Kidney epithelial cell (primary cell): ENCODE results near the gene SLC6A3. TPM values are rescaled to one million over a fixed set of nuclear protein-coding genes. Genes with fewer than 3 reads are reported as not detected.

ENCODE experiments used
- DNase-seq: peaks from one replicate; pipeline ENCODE4 v3.0.0-alpha.2; 2010; ENCODE audit warnings: low read depth
- H3K27me3 ChIP-seq: 2 replicates; pipeline ENCODE4 v1.6.0; 2011; ENCODE audit warnings: low read length; ENCODE audit not compliant: control insufficient read depth, insufficient read depth
- H3K36me3 ChIP-seq: 2 replicates; pipeline ENCODE4 v1.5.1; 2011; ENCODE audit warnings: low read length; ENCODE audit not compliant: control insufficient read depth, insufficient read depth
- H3K4me3 ChIP-seq: 2 replicates; pipeline ENCODE4 v1.5.1; 2011; ENCODE audit warnings: low read depth, mild to moderate bottlenecking, control low read depth, low read length
- CTCF ChIP-seq: IDR thresholded peaks from 2 replicates; pipeline ENCODE4 v1.5.1; 2011; ENCODE audit warnings: mild to moderate bottlenecking, moderate library complexity, low read length, control low read depth, inconsistent platforms; ENCODE audit not compliant: insufficient read depth, poor library complexity, severe bottlenecking
- total RNA-seq: library from RNA; depleted of rRNA; stranded (reverse); fragments of >200 nt; gene quantifications from 2 replicates; pipeline ENCODE4 v1.2.3, GENCODE V29; 2015

SLC6A3 gene
- total RNA-seq, 1 donor from 2014 or later, result not detected

- Histone ChIP-seq H3K36me3 (no peaks in the 10 kb centered on the region), H3K4me3 (peak overlapping the region; percentile 44), H3K27me3 (peaks cover 40% of the 10 kb centered on the region)
- TF ChIP-seq CTCF, result no peak
- DNase-seq, result no peak
Observed at GRCh38 chr5:1386274-1386717, 58.9 kb downstream of the SLC6A3 start.

GRCh38 chr5:1385395-1386273 lies 59.6 kb downstream of the SLC6A3 start:
- no peaks in the 10 kb centered on the region for H3K36me3 ChIP-seq
- DNase-seq, result peak; percentile 12
- H3K27me3 ChIP-seq, result peaks cover 45% of the 10 kb centered on the region
- H3K4me3 ChIP-seq, result peak overlapping the region; percentile 44
- TF ChIP-seq CTCF, result no peak

GRCh38 chr5:1384521-1384920 lies 60.7 kb downstream of the SLC6A3 start:
- H3K36me3 ChIP-seq, result no peaks in the 10 kb centered on the region
- peaks cover 47% of the 10 kb centered on the region for H3K27me3 ChIP-seq
- no peak for DNase-seq
- no peak for TF ChIP-seq CTCF
- H3K4me3 ChIP-seq, result no peak overlapping the region

- Histone ChIP-seq H3K27me3 (peaks cover 46% of the 10 kb centered on the region), H3K4me3 (no peak overlapping the region)
- no peak for TF ChIP-seq CTCF
Observed at GRCh38 chr5:1383886-1384401, 61.3 kb downstream of the SLC6A3 start.

GRCh38 chr5:1383344-1383743 lies 61.9 kb downstream of the SLC6A3 start:
- Histone ChIP-seq H3K4me3 (no peak overlapping the region), H3K27me3 (peaks cover 46% of the 10 kb centered on the region), H3K36me3 (no peaks in the 10 kb centered on the region)
- TF ChIP-seq CTCF, result no peak
- DNase-seq, result no peak

More at GRCh38 chr5:1383886-1384401, 61.3 kb downstream of the SLC6A3 start:
- DNase-seq, result no peak
- no peaks in the 10 kb centered on the region for H3K36me3 ChIP-seq

- no peak for DNase-seq
- Histone ChIP-seq H3K27me3 (peaks cover 38% of the 10 kb centered on the region), H3K36me3 (no peaks in the 10 kb centered on the region), H3K4me3 (no peak overlapping the region)
- TF ChIP-seq CTCF, result no peak
Observed at GRCh38 chr5:1382248-1382700, 63.0 kb downstream of the SLC6A3 start.
